HEK293T (cell line): ENCODE measurements around the gene TTC9B.

Source experiments
- CTCF ChIA-PET: fragments of 350-600 bp; formaldehyde crosslinking; extraction: SDS; loops from one replicate; lab custom pipeline; 2021; ENCODE audit warnings: antibody characterized with exemption, inconsistent platforms; lab: Yijun Ruan, JAX
- POLR2A ChIA-PET: fragments of 350-600 bp; formaldehyde crosslinking; extraction: SDS; loops from one replicate; lab custom pipeline; 2020; ENCODE audit warnings: antibody characterized with exemption, inconsistent platforms; lab: Yijun Ruan, JAX
- DNase-seq: peaks from one replicate; pipeline ENCODE4 v3.0.0; 2012; ENCODE audit warnings: mixed read lengths; ENCODE audit errors: extremely low spot score
- ARNT ChIP-seq: fragments of 450-650 bp; IDR thresholded peaks from 2 replicates; pipeline ENCODE4 v1.6.1; 2017; ENCODE audit warnings: mild to moderate bottlenecking
- BHLHE40 ChIP-seq: fragments of 450-650 bp; IDR thresholded peaks from 2 replicates; pipeline ENCODE4 v1.6.1; 2016; ENCODE audit warnings: mild to moderate bottlenecking, moderate library complexity, borderline replicate concordance
- CTBP1 ChIP-seq: fragments of 450-650 bp; IDR thresholded peaks from 2 replicates; pipeline ENCODE4 v1.6.1; 2016; ENCODE audit warnings: borderline replicate concordance
- ELF4 ChIP-seq: fragments of 450-650 bp; IDR thresholded peaks from 2 replicates; pipeline ENCODE4 v1.6.1; 2017; ENCODE audit warnings: antibody characterized with exemption
- FOXA1 ChIP-seq: fragments of 450-650 bp; IDR thresholded peaks from 2 replicates; pipeline ENCODE4 v1.6.1; 2016; ENCODE audit warnings: mild to moderate bottlenecking
- FOXK2 ChIP-seq: fragments of 450-650 bp; IDR thresholded peaks from 2 replicates; pipeline ENCODE4 v1.6.1; 2016; ENCODE audit warnings: mild to moderate bottlenecking
- FOXM1 ChIP-seq: fragments of 450-650 bp; IDR thresholded peaks from 2 replicates; pipeline ENCODE4 v1.6.1; 2017; ENCODE audit warnings: mild to moderate bottlenecking, borderline replicate concordance
- HDGF ChIP-seq: fragments of 450-650 bp; IDR thresholded peaks from 2 replicates; pipeline ENCODE4 v1.6.1; 2017; ENCODE audit warnings: antibody characterized with exemption, borderline replicate concordance
- L3MBTL2 ChIP-seq: fragments of 450-650 bp; conservative IDR thresholded peaks from 2 replicates; pipeline ENCODE4 v1.6.1; 2016; ENCODE audit warnings: mild to moderate bottlenecking
- LEF1 ChIP-seq: fragments of 450-650 bp; IDR thresholded peaks from 2 replicates; pipeline ENCODE4 v1.6.1; 2017; ENCODE audit warnings: mild to moderate bottlenecking, borderline replicate concordance
- NFRKB ChIP-seq: fragments of 450-650 bp; IDR thresholded peaks from 2 replicates; pipeline ENCODE4 v1.6.1; 2016; ENCODE audit warnings: mild to moderate bottlenecking, moderate library complexity
- SP1 ChIP-seq: fragments of 450-650 bp; IDR thresholded peaks from 2 replicates; pipeline ENCODE4 v1.6.1; 2017
- SUZ12 ChIP-seq: fragments of 450-650 bp; IDR thresholded peaks from 2 replicates; pipeline ENCODE4 v1.6.1; 2016; ENCODE audit warnings: mild to moderate bottlenecking
- TARDBP ChIP-seq: fragments of 450-650 bp; IDR thresholded peaks from 2 replicates; pipeline ENCODE4 v1.6.1; 2016
- ZNF384 ChIP-seq: fragments of 450-650 bp; IDR thresholded peaks from 2 replicates; pipeline ENCODE4 v1.6.1; 2016
- TF ChIP-seq, protein P1 (sequence below): fragments of 450-650 bp; IDR thresholded peaks from 2 replicates; pipeline ENCODE4 v1.6.1; 2016

TTC9B gene

DNA sequence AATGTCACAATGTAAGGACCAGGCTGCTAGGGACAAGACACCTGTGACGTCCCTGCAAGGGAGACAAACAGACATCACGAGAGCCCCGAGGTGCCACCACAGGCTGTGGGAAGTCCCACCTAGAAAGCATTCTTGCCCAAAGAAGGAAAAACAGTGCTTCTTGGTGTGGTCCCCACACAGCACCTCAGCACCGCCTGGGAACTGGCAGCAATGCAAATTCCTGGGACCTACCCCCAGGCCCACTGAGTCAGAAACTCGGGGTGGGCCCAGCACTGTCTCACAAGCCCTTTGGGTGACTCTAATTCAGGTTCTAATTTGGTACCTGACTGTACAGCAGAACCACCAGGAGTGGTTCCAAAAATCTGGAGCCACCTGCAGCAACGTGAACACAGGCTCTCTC lies 22.1 kb upstream of the TTC9B start:
- no peak for DNase-seq
- ChIA-PET POLR2A (no interaction called here), CTCF (no interaction called here)
- TF ChIP-seq ARNT (no peak), NFRKB (no peak), FOXM1 (no peak), TARDBP (no peak), SP1 (no peak), L3MBTL2 (no peak), FOXA1 (no peak), HDGF (no peak), SUZ12 (no peak), CTBP1 (no peak), FOXK2 (no peak), ZNF384 (no peak), BHLHE40 (no peak)
- TF ChIP-seq, protein P1, sequence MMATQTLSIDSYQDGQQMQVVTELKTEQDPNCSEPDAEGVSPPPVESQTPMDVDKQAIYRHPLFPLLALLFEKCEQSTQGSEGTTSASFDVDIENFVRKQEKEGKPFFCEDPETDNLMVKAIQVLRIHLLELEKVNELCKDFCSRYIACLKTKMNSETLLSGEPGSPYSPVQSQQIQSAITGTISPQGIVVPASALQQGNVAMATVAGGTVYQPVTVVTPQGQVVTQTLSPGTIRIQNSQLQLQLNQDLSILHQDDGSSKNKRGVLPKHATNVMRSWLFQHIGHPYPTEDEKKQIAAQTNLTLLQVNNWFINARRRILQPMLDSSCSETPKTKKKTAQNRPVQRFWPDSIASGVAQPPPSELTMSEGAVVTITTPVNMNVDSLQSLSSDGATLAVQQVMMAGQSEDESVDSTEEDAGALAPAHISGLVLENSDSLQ, result no peak

DNA sequence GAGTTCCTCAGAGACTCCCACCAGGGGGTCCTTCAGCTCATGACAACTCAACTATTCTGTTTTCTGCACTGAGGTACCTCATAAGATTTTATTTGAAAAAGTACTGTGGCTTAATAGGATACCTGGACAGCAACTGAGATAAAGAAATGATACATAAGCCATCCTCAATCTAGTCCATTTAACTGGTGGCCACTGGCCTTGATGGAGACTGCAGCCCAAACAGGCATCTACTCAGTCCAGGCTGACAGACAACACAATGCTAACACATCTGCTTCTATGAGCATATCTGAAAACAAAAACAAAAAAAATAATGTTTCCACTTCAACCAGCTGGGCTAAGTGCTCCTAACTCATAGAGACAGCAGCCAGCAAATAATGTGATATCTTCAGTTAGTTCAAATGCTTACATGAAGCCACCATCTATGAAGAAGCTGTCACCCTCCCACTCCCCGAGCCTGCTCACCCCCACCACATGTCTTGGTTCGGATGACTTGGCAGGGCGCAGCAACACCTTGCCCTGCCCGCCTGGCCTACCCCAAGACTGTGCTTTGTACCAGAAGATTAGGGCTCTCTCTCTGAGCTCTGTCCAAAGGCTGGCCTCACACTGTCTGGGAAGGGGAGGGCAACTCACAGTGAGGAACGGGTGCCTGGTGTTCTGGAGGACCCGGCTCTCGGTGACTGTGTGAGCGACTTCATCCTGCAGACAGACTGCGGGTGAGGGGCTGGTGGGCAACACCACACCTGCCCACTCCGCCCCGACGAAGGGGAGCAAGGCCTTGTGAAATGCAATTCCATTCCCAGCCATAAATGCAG lies 21.4 kb upstream of the TTC9B start:
- no peak for TF ChIP-seq HDGF
- ChIA-PET POLR2A (no interaction called here), CTCF (no interaction called here)
- DNase-seq, result no peak

DNA sequence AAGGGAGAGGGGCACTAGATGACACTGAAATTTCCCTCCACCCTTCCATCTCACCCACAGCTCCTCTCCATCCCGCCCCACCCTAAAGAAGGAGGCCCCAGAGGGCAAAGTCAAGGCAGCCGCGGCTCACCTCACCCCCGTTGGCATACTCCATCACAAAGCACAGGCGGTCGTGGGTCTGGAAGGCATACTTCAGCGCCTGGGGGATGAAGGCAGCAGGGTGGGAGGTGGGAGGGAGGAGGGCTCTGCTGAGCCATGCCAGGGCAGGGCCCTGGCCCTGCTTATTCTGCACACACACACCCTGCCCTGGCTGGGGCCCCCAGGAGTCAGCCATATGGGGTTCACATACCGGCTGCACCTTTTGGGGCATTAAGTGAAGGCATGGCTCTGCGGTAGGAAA lies 20.6 kb upstream of the TTC9B start:
- ChIA-PET CTCF (no interaction called here), POLR2A (no interaction called here)
- DNase-seq, result no peak
- TF ChIP-seq HDGF (no peak), CTBP1 (no peak), FOXM1 (no peak), SUZ12 (no peak), FOXA1 (no peak), SP1 (no peak), L3MBTL2 (no peak), BHLHE40 (no peak), LEF1 (no peak), ZNF384 (no peak), TARDBP (no peak), FOXK2 (no peak)
- TF ChIP-seq, protein P1, result no peak

DNA sequence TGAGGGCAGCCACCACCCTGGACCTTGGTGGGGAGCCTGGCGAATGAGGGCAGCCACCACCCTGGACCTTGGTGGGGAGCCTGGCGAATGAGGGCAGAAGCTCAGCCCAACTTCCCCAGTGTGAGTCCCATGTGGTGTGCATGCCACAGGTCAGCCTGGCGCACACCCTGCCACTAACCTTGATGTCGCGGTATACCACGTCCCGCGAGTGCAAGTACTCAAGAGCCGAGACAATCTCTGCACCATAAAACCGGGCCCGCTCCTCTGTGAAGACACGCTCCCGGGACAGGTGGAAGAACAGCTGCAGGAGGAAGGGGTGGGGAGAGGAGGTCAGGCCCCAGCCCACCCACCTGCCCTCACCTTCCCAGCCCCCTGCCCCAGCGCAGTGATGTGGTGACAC lies 19.6 kb upstream of the TTC9B start:
- POLR2A ChIA-PET, result no interaction called here
- TF ChIP-seq NFRKB (no peak), FOXM1 (no peak), SP1 (no peak), HDGF (no peak)
- TF ChIP-seq, protein P1, result no peak
- CTCF ChIA-PET, result no interaction called here
- no peak for DNase-seq

DNA sequence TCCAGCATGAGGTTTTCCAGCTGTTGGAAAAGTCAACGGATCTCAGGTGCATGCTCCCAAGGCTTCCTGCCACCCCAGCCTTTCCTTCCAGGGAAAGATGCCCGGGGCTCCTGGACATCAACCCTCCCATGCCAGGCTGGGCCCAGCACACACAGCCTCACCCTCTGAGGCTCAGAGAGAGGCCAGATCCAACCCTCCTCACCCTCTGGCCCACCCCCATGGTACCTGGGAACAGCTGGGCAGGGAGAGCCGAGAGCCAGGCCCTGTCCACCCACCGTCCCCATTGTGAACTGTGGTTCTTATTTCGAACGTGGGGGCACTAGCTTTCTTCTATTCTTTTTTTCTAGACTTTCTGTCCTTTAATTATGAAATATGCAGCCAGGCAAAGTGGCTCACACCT lies 18.2 kb upstream of the TTC9B start:
- POLR2A ChIA-PET, result interaction anchor here (1.1 kb wide), 1 partner anchor 9 kb away, joined by 3 read pairs; no protein-coding TSS in a partner anchor
- TF ChIP-seq, protein P1, result no peak
- TF ChIP-seq LEF1, result no peak
- TF ChIP-seq SUZ12, result no peak
- no peak for TF ChIP-seq NFRKB
- TF ChIP-seq ZNF384, result no peak
- no peak for TF ChIP-seq FOXM1
- TF ChIP-seq FOXK2, result no peak
- TF ChIP-seq BHLHE40, result no peak
- no peak for TF ChIP-seq ELF4
- TF ChIP-seq CTBP1, result no peak
- CTCF ChIA-PET, result no interaction called here
- DNase-seq, result no peak

DNA sequence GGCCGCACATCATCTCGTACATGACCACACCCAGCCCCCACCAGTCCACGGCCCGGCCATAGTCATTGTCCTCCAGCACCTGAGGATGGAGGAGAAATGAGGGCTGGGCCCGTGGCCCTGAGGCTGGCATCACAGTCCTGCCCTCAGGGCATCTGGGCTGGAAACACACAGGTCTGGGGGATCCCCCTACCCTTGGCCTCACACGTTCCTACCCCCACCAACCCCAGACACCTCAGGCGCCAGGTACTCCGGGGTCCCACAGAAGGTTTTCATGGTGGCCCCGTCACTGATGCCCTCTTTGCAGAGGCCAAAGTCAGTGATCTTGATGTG lies 17.8 kb upstream of the TTC9B start:
- no peak for TF ChIP-seq L3MBTL2
- no peak for TF ChIP-seq SUZ12
- ChIA-PET POLR2A (interaction anchor here (1.1 kb wide), 1 partner anchor 8 kb away, joined by 3 read pairs; no protein-coding TSS in a partner anchor), CTCF (no interaction called here)
- DNase-seq, result no peak
